GM21825 (cell line): Measurements from ENCODE around the gene NFXL1.
"Not testable (repeated sequence)": the region's sequence is repeated elsewhere in the genome, so short reads cannot be mapped to it uniquely, and the experiment has no call there.

Experiments
- ATAC-seq: cut with Tn5 transposase; IDR thresholded peaks from one replicate; pipeline ENCODE4 v1.9.1; 2021; ENCODE audit warnings: mild to moderate bottlenecking, moderate library complexity; ENCODE audit not compliant: unreplicated experiment

Gene NFXL1

DNA sequence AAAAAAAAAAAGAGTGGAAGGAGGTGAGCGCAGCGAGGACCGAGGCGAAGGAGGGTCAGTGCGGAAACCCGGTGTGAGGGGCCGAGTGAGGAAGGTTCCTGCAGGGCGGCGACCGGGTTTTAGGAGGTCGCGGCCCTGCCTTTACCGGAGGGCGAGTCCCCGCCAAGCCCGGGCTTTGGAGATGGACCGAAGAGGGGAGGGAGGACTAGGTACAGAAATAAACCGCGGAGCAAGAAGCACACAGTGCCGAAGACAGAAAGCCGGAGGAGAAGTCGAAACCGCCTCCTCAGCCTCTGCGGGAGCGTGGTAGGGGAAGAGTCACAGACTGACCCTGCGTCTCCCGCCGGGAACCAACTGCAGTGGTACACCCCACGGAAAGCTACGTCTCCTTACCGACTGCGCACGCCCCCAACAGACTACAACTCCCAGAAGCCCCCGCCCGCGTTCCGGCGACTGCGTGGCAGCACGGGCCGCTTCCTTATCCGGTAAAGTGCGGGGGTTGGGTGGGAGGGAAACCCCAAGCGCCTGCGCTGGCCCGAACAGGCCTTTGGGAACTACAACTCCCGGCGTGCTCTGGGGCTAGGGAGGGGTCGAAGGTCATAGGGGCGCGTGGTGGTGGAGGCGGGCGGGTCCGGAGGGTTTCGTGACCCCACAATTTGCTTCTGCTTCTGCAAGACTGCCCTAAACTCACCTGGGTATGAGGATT, at the start of gene NFXL1:
Gene NFXL1, minus strand, starts transcription at position 364 of the 706 bp plus-strand sequence. CDS start 380 bp downstream, outside the sequence.
- ATAC-seq: peak; percentile 97

DNA sequence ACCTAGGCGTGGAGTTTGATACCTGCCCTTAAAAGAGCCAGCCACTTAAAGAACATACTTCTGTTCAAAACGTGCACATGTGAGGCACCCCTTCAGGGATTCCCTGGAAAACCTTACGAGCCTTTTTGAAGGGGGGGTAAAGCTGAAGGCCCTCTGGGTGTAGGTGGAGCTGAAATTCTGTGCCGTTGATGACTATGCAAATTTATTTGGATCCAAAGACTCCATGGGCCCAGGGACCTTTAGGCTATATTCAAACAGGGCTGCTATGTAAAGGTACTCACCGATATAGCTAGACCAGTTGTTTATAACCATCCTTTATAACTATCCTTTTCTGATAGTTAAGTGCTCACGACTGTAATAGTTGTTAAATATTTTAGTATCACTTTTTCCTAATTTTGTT, 40.3 kb upstream of the NFXL1 start:
- no peak for ATAC-seq

DNA sequence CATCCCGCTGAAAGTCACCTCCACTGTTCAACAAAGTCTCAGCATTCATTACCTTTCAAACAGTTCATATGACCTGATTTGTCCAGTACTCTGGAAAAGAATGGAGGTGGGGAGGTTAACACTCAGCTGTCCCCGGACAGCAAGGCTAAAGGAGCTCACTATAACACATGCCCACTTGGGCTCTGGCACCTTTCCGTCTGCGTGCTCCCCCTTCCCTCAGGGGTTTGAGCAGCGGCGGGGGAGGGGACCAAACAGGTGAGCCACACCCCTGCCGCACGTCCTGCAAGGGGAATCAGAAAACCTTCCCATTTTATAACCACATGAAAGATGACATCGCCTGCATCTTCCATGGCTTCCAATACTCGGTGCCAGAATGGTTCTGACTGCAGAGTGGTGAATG, 39.9 kb upstream of the NFXL1 start:
- ATAC-seq: no peak

DNA sequence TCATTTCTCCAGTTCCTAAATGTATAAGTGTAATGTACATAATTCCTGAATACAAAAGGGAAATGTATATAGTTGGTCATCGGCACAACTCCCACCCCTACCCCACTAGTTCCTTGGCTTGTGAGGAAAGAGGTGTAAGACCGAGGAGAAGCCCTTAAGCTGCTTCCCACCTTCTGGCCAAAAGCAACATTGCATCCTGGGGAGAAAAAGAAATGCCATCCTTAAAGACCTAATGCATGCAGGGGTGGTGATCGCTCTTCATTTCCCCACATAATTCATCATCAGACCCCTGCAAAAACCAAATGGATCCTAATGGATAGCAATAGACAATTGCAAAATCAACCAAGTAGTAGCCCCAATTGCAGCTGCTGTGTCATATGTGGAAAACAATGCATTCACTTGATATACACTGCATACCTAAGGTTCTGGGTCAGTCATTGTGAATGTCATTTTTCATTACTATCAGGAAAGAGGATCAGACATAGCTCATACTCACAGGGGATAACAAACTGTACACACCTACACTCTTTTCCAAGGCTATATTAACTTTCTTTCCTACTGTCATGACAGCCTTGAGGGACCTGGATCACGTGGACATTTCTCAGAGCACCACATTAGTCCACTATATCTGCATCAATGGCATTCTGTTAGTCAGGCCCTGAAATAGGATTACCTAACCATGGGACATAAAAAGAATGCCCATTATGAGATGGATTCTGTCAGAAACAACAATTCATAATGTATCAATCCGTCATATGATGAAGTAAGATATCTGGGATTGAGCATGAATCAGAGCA, 31.7 kb upstream of the NFXL1 start:
- no peak for ATAC-seq

DNA sequence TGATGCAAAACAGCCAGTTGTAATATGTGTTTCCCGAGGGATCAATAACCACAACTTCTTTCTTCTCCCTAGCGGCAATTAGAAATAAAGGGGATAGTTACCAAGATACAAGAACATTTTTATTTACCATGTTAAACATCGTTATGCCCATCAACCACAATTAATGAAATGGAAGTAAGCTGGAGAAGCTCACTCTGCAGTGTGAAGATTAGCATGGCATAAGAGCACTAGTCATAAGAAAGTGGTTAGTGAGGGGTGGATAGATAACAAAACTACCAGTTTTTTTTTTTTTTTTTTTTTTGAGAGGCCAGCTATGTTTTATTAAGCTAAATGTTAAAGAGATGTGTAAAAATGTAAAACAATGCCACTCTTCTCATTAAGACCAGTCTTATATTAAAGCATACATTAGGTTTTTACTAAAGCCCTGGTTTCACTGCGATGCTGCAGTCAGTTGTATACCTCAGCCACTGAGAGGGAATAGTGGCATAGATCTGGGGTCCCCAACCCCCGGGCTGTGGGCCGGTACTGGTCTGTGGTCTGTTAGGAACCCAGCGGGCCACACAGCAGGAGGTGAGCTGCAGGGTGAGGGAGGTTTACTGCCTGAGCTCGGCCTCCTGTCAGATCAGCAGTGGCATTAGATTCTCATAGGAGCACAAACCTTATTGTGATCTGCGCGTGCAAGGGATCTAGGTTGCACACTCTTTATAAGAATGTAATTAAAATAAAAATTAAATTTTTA, 27.9 kb upstream of the NFXL1 start:
- no peak for ATAC-seq

DNA sequence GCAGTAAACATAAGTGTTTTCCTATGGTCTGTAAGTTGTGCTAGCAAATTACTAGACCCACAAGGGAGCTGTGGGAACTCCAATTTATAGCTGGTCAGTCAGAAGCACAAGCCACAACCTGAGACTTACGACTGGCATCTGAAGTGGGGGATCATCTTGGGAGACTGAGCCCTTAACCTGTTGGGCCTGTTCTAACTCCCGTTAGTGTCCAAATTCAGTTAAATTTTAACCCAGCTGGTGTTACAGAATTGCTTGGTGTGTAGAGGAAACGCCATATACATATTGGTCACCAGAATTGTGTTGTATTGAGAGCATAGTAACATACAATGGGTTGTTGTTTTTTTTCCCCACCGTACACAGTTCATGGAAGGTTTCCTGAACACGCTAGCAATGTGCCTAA, 25.1 kb upstream of the NFXL1 start:
- ATAC-seq: no peak

DNA sequence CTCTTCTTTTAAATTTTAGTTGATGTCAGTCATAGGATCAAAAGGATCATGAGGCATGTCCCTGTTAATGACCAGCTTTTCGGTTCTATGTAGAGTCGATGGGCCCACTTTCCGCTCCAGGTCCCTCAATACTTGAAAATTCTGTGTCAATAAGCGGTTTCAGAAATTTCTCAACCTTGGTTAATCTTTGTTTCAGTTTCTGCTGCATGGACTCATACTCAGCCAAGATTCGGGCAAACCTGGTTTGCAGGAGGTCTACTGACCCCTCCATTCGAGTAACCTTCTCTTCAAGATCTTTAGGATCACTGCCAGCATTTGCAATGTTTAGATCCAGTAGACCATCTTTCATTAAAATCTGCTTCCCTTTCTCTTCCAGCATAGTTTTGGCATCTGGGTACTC, 22.0 kb upstream of the NFXL1 start:
- no peak for ATAC-seq

DNA sequence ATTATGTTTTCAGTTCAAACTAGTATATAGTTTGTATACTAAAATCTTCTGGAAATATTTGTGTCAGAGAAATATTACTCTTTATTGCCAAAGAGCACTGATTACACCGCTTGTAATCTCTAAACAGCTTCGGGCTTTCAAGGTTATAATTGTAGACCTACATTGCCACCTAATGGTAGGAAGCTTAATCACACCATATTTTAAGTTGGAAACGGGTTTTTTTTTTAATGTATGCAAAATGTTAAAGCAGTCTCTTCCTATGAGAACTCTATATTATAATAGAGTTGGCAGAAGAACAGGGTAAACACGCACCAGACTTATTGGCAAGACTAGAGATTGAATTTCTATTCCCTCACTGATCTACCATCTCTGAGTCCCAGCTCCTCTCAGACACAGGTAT, 19.5 kb upstream of the NFXL1 start:
- ATAC-seq: no peak

DNA sequence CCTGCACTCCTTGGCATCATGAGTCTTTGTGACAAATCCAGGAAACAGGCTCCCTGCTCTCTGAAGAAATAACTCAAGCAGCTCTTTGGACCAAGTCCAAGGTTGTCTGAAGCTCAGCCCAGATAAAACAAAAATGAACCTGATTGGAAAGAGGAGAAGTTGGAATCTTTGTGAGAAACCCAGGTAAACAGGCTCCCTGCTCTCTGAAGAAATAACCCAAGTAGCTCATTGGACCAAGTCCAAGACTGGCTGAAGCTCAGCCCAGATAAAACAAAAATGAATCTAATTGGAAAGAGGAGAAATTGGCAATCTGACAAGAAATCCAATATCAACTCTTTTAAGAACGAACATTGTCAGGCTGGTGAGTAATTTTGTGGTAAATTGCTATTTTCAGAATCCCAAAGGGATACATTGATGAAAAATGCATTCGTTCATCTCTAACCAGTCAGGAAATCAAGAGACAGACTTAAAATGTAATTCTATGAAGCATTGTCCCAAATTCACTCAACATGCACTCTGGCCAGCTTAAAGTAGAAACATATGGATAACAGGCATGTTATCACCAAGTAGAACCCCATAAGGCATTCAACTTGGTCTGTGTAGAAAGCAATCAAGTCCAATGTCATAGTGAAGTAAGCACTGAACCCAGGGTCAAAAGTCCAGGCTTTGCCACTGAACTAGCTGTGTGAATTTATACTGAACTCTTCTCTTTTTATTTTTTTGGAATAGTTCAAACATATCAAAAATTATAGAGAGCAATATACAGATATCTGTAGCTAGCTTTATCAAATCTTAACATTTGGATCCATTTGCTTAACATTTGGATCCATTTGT, 16.8 kb upstream of the NFXL1 start:
- ATAC-seq: no peak

DNA sequence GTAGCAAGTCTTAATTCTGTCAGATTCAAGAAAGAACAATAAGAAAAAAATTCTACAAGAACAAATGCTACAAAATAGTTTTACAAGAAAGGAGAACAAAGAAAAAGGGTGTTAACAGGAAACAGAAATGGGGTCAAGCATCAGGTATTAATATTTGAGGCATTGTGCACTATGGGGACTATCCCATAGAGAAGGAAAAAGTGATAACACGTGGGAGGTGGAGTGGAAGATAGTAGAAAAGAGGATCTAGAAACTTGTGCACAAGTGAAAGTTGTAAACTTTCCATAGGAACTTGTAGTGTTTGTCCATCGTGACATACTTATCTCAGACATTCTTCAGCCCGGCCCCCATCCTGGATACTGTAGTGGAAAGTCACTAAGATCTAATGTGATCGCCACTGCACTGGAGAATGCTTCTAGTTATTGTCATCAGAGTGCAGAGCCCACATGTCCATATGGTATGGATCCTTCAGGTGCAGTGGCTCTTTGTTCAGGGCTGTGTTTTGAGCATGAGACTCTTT, 15.4 kb upstream of the NFXL1 start:
- ATAC-seq: no peak

DNA sequence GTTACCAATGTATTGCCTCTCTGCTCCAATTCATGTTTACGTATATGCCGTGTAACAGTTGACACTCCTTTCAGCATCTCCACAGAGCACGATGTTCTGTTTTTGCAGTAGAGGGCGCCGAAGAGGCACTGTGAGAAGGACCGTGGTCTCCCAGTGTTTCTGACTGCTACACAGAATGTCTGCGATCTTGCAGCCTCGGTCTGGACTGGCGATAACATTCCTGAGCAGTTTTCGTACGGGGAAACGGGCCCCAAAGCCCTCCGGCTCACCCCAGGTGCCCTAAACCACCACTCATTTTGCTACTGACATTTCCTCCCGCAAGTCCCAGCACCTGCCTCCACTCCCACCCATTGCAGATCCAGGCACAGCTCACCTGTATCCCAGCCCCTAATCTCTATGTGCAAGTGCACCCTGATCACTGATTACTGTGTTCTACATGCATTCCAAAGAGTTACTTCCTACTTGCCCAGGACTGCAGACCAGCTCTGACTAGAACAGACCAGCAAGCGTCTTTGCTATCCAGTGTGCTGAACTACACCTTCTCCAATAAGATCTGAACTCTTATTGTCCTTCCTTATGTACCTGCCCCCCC, 12.4 kb upstream of the NFXL1 start:
- ATAC-seq: peak; percentile 95

DNA sequence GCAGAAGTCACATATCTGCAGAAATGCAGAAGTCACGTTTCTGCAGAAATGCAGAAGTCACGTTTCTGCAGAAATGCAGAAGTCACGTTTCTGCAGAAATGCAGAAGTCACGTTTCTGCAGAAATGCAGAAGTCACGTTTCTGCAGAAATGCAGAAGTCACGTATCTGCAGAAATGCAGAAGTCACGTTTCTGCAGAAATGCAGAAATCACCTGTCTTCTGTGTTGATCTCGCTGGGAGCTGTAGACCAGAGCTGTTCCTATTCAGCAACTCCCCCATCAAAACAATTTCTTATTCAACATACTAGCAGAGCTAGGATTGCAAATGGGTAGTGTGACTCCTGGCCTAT, 8.9 kb upstream of the NFXL1 start:
- not testable (repeated sequence) for ATAC-seq

DNA sequence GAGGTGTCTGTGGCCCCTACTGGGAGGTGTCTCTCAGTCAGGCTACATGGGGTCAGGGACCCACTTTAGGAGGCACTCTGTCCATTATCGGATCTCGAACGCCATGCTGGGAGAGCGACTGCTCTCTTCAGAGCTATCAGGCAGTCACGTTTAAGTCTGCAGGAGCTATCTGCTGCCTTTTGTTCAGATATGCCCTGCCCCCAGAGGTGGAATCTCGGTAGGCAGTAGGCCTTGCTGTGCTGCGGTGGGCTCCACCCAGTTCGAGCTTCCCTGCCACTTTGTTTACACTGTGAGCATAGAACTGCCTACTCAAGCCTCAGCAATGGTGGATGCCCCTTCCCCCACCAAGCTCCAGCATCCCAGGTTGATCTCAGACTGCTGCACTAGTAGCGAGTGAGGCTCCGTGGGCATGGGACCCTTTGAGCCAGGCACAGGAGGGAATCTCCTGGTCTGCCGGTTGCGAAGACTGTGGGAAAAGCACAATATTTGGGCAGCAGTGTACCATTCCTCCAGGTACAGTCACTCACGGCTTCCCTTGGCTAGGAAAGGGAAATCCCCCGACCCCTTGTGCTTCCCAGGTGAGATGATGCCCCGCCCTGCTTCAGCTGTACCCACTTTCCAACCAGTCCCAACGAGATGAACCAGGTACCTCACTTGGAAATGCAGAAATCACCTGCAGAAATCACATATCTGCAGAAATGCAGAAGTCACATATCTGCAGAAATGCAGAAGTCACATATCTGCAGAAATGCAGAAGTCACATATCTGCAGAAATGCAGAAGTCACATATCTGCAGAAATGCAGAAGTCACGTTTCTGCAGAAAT, 8.3 kb upstream of the NFXL1 start:
- ATAC-seq: not testable (repeated sequence)

DNA sequence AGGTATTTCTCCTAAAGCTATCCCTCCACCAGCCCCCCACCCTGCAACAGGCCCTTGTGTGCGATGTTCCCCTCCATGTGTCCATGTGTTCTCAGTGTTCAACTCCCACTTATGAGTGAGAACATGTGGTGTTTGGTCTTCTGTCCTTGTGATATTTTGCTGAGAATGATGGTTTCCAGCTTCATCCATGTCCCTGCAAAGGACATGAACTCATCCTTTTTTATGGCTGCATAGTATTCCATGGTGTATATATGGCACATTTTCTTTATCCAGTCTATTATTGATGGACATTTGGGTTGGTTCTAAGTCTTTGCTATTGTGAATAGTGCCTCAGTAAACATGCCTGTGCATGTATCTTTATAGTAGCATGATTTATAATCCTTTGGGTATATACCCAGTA, 2.8 kb upstream of the NFXL1 start:
- not testable (repeated sequence) for ATAC-seq

DNA sequence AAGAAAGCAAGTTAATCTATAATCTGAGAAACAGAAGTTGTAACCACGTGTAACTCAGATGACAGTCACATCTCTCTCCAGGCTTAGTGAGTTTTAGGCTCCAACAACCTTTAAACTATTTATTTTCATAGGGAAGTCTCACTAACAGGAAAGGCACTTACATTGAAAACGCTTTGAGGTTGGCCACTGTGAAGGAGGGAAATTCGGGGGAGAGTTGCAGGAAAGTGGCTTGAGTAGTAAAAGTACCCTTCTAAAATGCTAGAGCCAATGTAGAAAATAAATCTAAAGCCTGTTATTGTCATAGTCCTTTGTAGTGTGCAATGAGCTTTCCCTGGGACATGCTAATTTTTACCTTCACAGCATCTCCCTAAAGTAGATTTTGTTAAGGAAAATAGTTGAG, 995 bp upstream of the NFXL1 start:
- no peak for ATAC-seq

DNA sequence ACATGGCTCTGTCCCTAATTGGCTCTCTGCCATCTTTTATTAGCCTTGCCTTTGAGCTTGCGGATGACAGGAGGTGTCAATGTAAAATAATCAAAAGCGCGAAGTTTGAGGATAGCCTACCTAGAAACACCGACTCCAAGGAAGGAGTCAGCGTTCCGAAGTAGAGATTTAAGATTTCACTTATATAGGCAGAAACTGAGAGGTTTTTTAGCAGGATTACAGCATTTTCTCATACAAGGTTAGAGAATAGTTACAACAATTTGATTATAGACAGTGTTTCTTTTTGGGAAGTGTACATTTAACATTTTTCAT, 499 bp upstream of the NFXL1 start:
- no peak for ATAC-seq

DNA sequence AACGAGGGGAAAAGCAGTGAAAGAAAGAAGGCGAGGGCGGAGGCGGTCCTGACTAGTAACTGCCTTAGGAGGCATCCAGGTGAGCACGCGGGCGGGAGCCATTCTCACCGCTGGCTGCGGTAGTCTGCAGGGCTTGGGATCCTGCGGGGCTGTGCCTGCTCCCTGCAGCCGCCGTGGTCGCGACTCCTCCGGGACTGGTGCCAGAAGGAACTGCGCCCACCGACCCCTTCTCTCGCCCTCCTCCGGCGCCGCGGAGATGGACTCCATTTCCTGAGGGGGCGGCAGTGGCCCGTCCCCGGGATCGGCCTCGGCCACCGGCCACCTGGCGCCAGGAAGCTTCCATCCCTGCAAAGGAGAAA, 543 bp downstream of the NFXL1 start:
- peak; percentile 25 for ATAC-seq

DNA sequence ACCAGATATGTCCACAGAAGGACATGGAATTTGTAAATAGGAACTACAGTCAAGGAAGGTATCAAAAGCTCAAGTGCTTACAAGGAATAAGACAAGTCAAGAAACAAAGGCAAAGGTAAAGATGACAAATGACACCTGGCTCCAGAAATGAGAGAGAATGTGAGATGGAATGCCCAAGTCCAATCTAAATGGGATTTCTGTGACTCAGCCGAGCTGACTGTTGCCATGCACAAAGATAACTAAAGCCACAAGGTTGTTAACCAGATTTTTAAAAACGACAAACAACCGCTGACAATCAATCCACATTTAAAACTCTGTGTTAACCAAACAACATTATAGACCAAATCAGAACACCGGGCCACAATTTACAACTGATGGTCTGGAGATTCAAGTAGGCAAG, 1.1 kb downstream of the NFXL1 start:
- no peak for ATAC-seq

DNA sequence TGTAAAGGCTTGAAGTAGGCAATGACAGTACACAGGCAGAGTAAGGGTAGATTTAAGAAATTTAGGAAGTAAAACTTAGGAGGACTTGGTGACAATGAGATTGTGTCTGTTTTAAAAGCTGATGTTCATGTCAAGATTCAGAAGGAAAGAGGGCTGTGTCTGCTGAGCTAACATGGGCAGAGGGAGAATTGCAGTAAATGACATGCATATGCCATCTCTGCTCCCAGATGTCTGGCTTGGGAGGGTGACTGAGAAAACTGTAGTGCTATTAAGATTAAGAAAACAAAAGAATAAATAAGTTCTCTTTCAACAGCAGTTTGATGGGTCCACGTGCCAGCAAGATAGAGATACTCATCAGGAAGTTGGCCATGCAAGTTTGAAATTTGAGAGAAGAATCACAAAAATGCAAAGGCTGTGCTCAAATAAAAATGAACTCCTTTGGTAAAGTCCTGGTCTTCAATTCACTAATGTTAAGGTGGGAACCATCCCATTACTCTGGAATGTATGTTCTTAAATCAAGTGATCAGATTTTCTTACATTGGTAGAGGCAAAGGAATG, 7.2 kb downstream of the NFXL1 start:
- ATAC-seq: no peak
